PC-9 (cell line): ENCODE data around the gene CEP170B. TPM values are rescaled to one million over a fixed set of nuclear protein-coding genes. Genes with fewer than 3 reads are reported as not detected.

Experiments used
- Bru-seq: library from RNA; stranded (reverse); fragments of 400-500 nt; gene quantifications from one replicate; lab custom pipeline; 2021; lab: Mats Ljungman, UMichigan
- BruChase-seq, 2 experiments: library from RNA; stranded (reverse); fragments of 400-500 nt; gene quantifications; one replicate each; lab custom pipeline; 2021; lab: Mats Ljungman, UMichigan
- BruUV-seq: library from RNA; stranded (reverse); fragments of 400-500 nt; replicated peaks from 2 replicates; lab custom pipeline; 2021; lab: Mats Ljungman, UMichigan
- CTCF ChIA-PET: fragments of 300-600 bp; sonication (Branson Sonifier 250); formaldehyde crosslinking; loops from one replicate; lab custom pipeline; 2022; ENCODE audit warnings: antibody characterized with exemption; lab: Charles Lee
- POLR2A ChIA-PET: fragments of 300-600 bp; sonication (Branson Sonifier 250); formaldehyde crosslinking; loops from one replicate; lab custom pipeline; 2022; ENCODE audit warnings: antibody characterized with exemption; ENCODE audit not compliant: unreplicated experiment; lab: Charles Lee
- DNase-seq, 2 experiments: peaks; one replicate each; pipeline versions ENCODE4 v3.0.0 to v3.0.0-alpha.2; 2015 to 2022; ENCODE audit warnings: mixed read lengths in 1 of 2
- H2AFZ ChIP-seq: fragments of 200-600 bp; sonication (generic); 2 replicates; pipeline ENCODE4 v1.8.1; 2017; ENCODE audit warnings: antibody characterized with exemption
- H3F3A ChIP-seq: fragments of 200-600 bp; sonication (generic); 2 replicates; pipeline ENCODE4 v1.8.1; 2017; ENCODE audit warnings: antibody characterized with exemption, mild to moderate bottlenecking, low read depth; ENCODE audit not compliant: insufficient read depth
- H3K27ac ChIP-seq: fragments of 200-600 bp; sonication (generic); 2 replicates; pipeline ENCODE4 v1.6.1; 2016; ENCODE audit warnings: mixed run types
- H3K27me3 ChIP-seq: fragments of 200-600 bp; sonication (generic); 2 replicates; pipeline ENCODE4 v1.6.1; 2016; ENCODE audit warnings: low read depth, mixed run types; ENCODE audit not compliant: insufficient read depth
- H3K36me3 ChIP-seq: fragments of 200-600 bp; sonication (generic); 2 replicates; pipeline ENCODE4 v1.6.1; 2016; ENCODE audit warnings: low read depth, mixed run types
- H3K4me1 ChIP-seq: fragments of 200-600 bp; sonication (generic); replicated peaks from 2 replicates; pipeline ENCODE4 v1.6.1; 2016; ENCODE audit warnings: mixed run types; ENCODE audit not compliant: insufficient read depth
- H3K4me2 ChIP-seq: fragments of 200-600 bp; sonication (generic); 2 replicates; pipeline ENCODE4 v1.6.1; 2017; ENCODE audit warnings: mixed run types
- H3K4me3 ChIP-seq: fragments of 200-600 bp; sonication (generic); 2 replicates; pipeline ENCODE4 v1.6.1; 2016; ENCODE audit warnings: mixed run types
- H3K79me2 ChIP-seq: fragments of 200-600 bp; sonication (generic); 2 replicates; pipeline ENCODE4 v1.6.1; 2017; ENCODE audit warnings: low read depth, mixed run types
- H3K9me2 ChIP-seq: fragments of 200-600 bp; sonication (generic); 2 replicates; pipeline ENCODE4 v1.8.1; 2017; ENCODE audit warnings: mild to moderate bottlenecking; ENCODE audit not compliant: insufficient read depth
- H3K9me3 ChIP-seq: fragments of 200-600 bp; sonication (generic); 2 replicates; pipeline ENCODE4 v1.8.1; 2016; ENCODE audit warnings: low read depth; ENCODE audit not compliant: insufficient read depth
- H4K20me1 ChIP-seq: fragments of 200-600 bp; sonication (generic); 2 replicates; pipeline ENCODE4 v1.8.1; 2017; ENCODE audit not compliant: insufficient read depth
- CTCF ChIP-seq: fragments of 200-600 bp; sonication (generic); conservative IDR thresholded peaks from 2 replicates; pipeline ENCODE4 v1.6.1; 2017; ENCODE audit warnings: mixed run types, antibody characterized with exemption, mild to moderate bottlenecking, moderate library complexity
- EZH2 ChIP-seq: fragments of 200-600 bp; sonication (generic); IDR thresholded peaks from 2 replicates; pipeline ENCODE4 v1.8.0; 2017; ENCODE audit warnings: antibody characterized with exemption, low read depth
- intact Hi-C: fragments of 100-400 bp; cut with micrococcal nuclease; formaldehyde crosslinking; loops from one replicate; pipeline ENCODE4 v1.10.0; 2022; ENCODE audit not compliant: unreplicated experiment
- long read RNA-seq: library from polyadenylated mRNA; stranded (forward); transcript quantifications from one replicate; pipeline ENCODE4 v2.0.0, GENCODE V29; 2022
- total RNA-seq: library from RNA; stranded (reverse); gene quantifications from 2 replicates; pipeline ENCODE4 v1.2.3, GENCODE V29; 2021

The CEP170B gene
- total RNA-seq, result 25.7 and 26.4 TPM in 2 replicates
- percentile 49 among the genes with signal in this experiment for Bru-seq, nascent RNA
- BruChase-seq, experiment 1, labeled RNA remaining after a 2-hour chase, result percentile 64 among the genes with signal in this experiment
- percentile 87 among the genes with signal in this experiment for BruChase-seq, experiment 2, labeled RNA remaining after a 6-hour chase
- long read RNA-seq, partial matches to known transcripts, result 14 of 16 reads
- long read RNA-seq, other reads (novel, unspliced or antisense), result 2 of 16 reads

DNA sequence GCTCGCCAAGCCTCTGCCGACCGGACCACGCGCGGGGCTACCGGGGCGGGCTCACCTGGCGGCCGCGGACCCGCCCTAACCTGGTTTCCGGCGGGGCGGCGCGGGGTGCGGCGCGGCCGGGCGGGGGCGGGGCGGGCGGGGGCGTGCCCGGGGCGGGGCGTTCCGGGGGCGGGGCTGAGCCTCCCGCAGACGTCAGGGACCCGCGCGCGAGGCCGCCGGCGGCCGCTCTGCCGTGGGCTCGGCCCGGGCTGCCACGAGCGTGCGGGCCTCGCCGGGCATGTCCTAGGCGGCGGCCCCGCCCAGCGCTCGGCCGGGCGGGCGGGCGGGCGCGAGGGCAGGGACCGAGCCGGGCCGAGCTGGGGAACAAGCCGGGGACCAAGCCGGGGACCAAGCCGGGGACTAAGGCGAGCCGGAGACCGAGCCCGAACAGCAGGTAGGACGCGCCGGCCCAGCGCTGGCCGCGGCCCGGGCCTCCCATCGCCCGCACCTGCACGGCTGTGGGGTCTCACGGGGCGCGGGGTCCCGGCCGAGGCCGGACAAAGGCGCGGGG lies at the start of gene CEP170B:
Gene CEP170B (plus strand): TSS at position 188 of the 550 bp plus-strand sequence. CDS start 3,183 bp downstream, outside the sequence.
- Histone ChIP-seq H3K27me3 (no peaks in the 10 kb centered on the region), H3F3A (peaks cover 12% of the 10 kb centered on the region; the same call in 1 of the 2 replicates), H3K36me3 (peaks cover 9% of the 10 kb centered on the region; the same call in 1 of the 2 replicates), H2AFZ (peak within 1 kb of the TSS; percentile 90), H3K4me2 (peak within 1 kb of the TSS; percentile 95), H3K27ac (peak within 1 kb of the TSS; percentile 82), H3K79me2 (peaks cover 82% of the 10 kb centered on the region), H3K4me1 (peaks cover 11% of the 10 kb centered on the region), H3K9me2 (no peaks in the 10 kb centered on the region), H4K20me1 (peaks cover 36% of the 10 kb centered on the region), H3K4me3 (peak within 1 kb of the TSS; percentile 99), H3K9me3 (no peaks in the 10 kb centered on the region)
- peak in 1 of 2 experiments; percentile 51 for DNase-seq
- ChIA-PET POLR2A (interaction anchor here (0.6 to 0.8 kb wide), 2 partner anchors 108 to 324 kb away, joined by 7 to 12 read pairs; no protein-coding TSS in a partner anchor), CTCF (no interaction called here)
- BruUV-seq, result no TSS peak
- intact Hi-C loops, result loop anchor here (2.0 kb wide), 1 partner anchor 70 kb away; the partner anchor contains the start of gene AKT1
- no peak for TF ChIP-seq EZH2
- no peak for TF ChIP-seq CTCF

GRCh38 chr14:104816616-104816884 lies 48.5 kb upstream of the CEP170B start:
- no peak for DNase-seq
- TF ChIP-seq CTCF, result no peak
- no peak for TF ChIP-seq EZH2
- peaks cover 15% of the 10 kb centered on the region; the same call in 1 of the 2 replicates for H3K4me1 ChIP-seq
- H3K9me2 ChIP-seq, result no peaks in the 10 kb centered on the region
- peak overlapping the region; percentile 97 for H3K4me2 ChIP-seq
- peaks cover 28% of the 10 kb centered on the region for H3K79me2 ChIP-seq
- no peaks in the 10 kb centered on the region for H3K27me3 ChIP-seq
- H3K9me3 ChIP-seq, result no peaks in the 10 kb centered on the region
- ChIA-PET POLR2A (no interaction called here), CTCF (no interaction called here)
- H2AFZ ChIP-seq, result peak overlapping the region; percentile 98
- intact Hi-C loops, result no loop called here
- BruUV-seq, result TSS peak; percentile 58
- no peaks in the 10 kb centered on the region for H4K20me1 ChIP-seq
- peak overlapping the region; percentile 72 for H3K27ac ChIP-seq
- no peaks in the 10 kb centered on the region for H3K36me3 ChIP-seq
- peak overlapping the region; percentile 75 for H3K4me3 ChIP-seq
- peaks cover 23% of the 10 kb centered on the region for H3F3A ChIP-seq

GRCh38 chr14:104817930-104818713 lies 46.9 kb upstream of the CEP170B start:
- H3K79me2 ChIP-seq, result peaks cover 28% of the 10 kb centered on the region
- H4K20me1 ChIP-seq, result no peaks in the 10 kb centered on the region
- H3K4me1 ChIP-seq, result peaks cover 15% of the 10 kb centered on the region; the same call in 1 of the 2 replicates
- no peak overlapping the region for H3K4me2 ChIP-seq
- no peaks in the 10 kb centered on the region for H3K9me2 ChIP-seq
- no TSS peak for BruUV-seq
- peaks cover 23% of the 10 kb centered on the region for H3F3A ChIP-seq
- no peak overlapping the region for H2AFZ ChIP-seq
- intact Hi-C loops, result no loop called here
- H3K27me3 ChIP-seq, result no peaks in the 10 kb centered on the region
- peak in 1 of 2 experiments; percentile 25 for DNase-seq
- H3K27ac ChIP-seq, result no peak overlapping the region
- no peaks in the 10 kb centered on the region for H3K36me3 ChIP-seq
- ChIA-PET CTCF (no interaction called here), POLR2A (no interaction called here)
- no peak for TF ChIP-seq CTCF
- TF ChIP-seq EZH2, result no peak
- no peaks in the 10 kb centered on the region for H3K9me3 ChIP-seq
- no peak overlapping the region for H3K4me3 ChIP-seq
